SU-DHL-6 (cell line): ENCODE results near the gene HSD17B14.
"Not testable (repeated sequence)": the region's sequence is repeated elsewhere in the genome, so short reads cannot be mapped to it uniquely, and the experiment has no call there.

Experiments
- CTCF ChIP-seq: fragments of 200-600 bp; sonication (generic); IDR thresholded peaks from one replicate; pipeline ENCODE4 v1.5.1; 2017; ENCODE audit warnings: antibody characterized with exemption, mild to moderate bottlenecking, low read length, moderate library complexity; ENCODE audit not compliant: insufficient read depth, poor library complexity, severe bottlenecking
- EZH2phosphoT487 ChIP-seq: fragments of 200-600 bp; sonication (generic), shearing (Covaris generic); conservative IDR thresholded peaks from 2 replicates; pipeline ENCODE4 v1.6.1; 2018; ENCODE audit warnings: mild to moderate bottlenecking, antibody characterized with exemption, low read length, moderate library complexity, mixed read lengths

- not testable (repeated sequence) for TF ChIP-seq CTCF, EZH2phosphoT487
Observed at GRCh38 chr19:48765816-48766215, 70.5 kb downstream of the HSD17B14 start.
